T-cell (primary cell): Measurements from ENCODE around the gene BTBD10. TPM values are rescaled to one million over a fixed set of nuclear protein-coding genes. Genes with fewer than 3 reads are reported as not detected.

ENCODE experiments used
- ATAC-seq, 4 experiments: fragments of 200-7000 bp in 3 of 4; fragments of 150-1000 bp in 1 of 4; cut with Tn5 transposase; replicated peaks in 1 of 4; 1 replicate in 3 of 4; 2 replicates in 1 of 4; pipeline ENCODE4 v1.10.0; 2021; ENCODE audit warnings: moderate library complexity in 3 of 4, mild to moderate bottlenecking in 2 of 4, moderate number of reproducible peaks in 1 of 4
- CTCF ChIA-PET, 2 donors: fragments of 300-600 bp; sonication (Branson Sonifier 250); formaldehyde crosslinking; loops; one replicate each; lab custom pipeline; 2022; ENCODE audit warnings: antibody characterized with exemption in 2 of 2; lab: Charles Lee
- POLR2A ChIA-PET, 2 donors: fragments of 300-600 bp; sonication (Branson Sonifier 250); formaldehyde crosslinking; loops; one replicate each; lab custom pipeline; 2022; ENCODE audit warnings: antibody characterized with exemption in 2 of 2; lab: Charles Lee
- DNase-seq, 35 experiments: peaks; one replicate each; pipeline versions ENCODE4 v3.0.0 to v3.0.0-alpha.2; 2013 to 2023
- H3K27ac ChIP-seq: one replicate; pipeline ENCODE4 v1.5.1; 2013; ENCODE audit warnings: low read length
- H3K27me3 ChIP-seq, 2 experiments: replicated peaks in 1 of 2; 1 replicate in 1 of 2; 2 replicates in 1 of 2; pipeline versions ENCODE4 v1.6.1 to v1.7.0; 2013; ENCODE audit warnings: low read length in 1 of 2, mixed read lengths in 1 of 2; ENCODE audit not compliant: control insufficient read depth in 2 of 2, insufficient read depth in 2 of 2; ENCODE audit errors: extremely low read depth in 1 of 2
- H3K36me3 ChIP-seq, 2 donors: 1 replicate in 1 of 2; 2 replicates in 1 of 2; pipeline versions ENCODE4 v1.6.1 to v1.7.0; 2013; ENCODE audit warnings: low read length in 1 of 2; ENCODE audit not compliant: control insufficient read depth in 2 of 2, insufficient read depth in 1 of 2; ENCODE audit errors: extremely low read depth in 1 of 2
- H3K4me1 ChIP-seq, 2 experiments: 1 replicate in 1 of 2; 2 replicates in 1 of 2; pipeline versions ENCODE4 v1.6.1 to v1.7.0; 2013; ENCODE audit warnings: low read length in 2 of 2, mixed read lengths in 1 of 2; ENCODE audit not compliant: insufficient read depth in 2 of 2, control insufficient read depth in 1 of 2; ENCODE audit errors: extremely low read depth in 1 of 2
- H3K4me3 ChIP-seq, 2 donors: 1 replicate in 1 of 2; 2 replicates in 1 of 2; pipeline versions ENCODE4 v1.5.1 to v1.7.0; 2013; ENCODE audit warnings: mild to moderate bottlenecking in 2 of 2, low read length in 1 of 2, moderate library complexity in 1 of 2; ENCODE audit not compliant: control insufficient read depth in 1 of 2; ENCODE audit errors: extremely low read depth in 1 of 2
- H3K9me3 ChIP-seq: 2 replicates; pipeline ENCODE4 v1.7.0; 2013
- H3K27ac Mint-ChIP-seq, 2 donors: one replicate each; pipeline ENCODE4 v1.8.0; 2020 to 2021; ENCODE audit warnings: mild to moderate bottlenecking in 2 of 2, mixed read lengths in 2 of 2
- H3K27me3 Mint-ChIP-seq, 2 donors: one replicate each; pipeline ENCODE4 v1.8.0; 2021 to 2022; ENCODE audit warnings: mixed read lengths in 2 of 2
- H3K36me3 Mint-ChIP-seq: one replicate; pipeline ENCODE4 v1.8.0; 2021; ENCODE audit warnings: mixed read lengths
- H3K4me1 Mint-ChIP-seq, 3 donors: one replicate each; pipeline ENCODE4 v1.8.0; 2020 to 2022; ENCODE audit warnings: mixed read lengths in 3 of 3, mild to moderate bottlenecking in 1 of 3
- H3K4me3 Mint-ChIP-seq, 3 donors: one replicate each; pipeline ENCODE4 v1.8.0; 2020 to 2022; ENCODE audit warnings: mild to moderate bottlenecking in 3 of 3, mixed read lengths in 3 of 3, moderate library complexity in 3 of 3
- H3K9me3 Mint-ChIP-seq, 3 donors: one replicate each; pipeline ENCODE4 v1.8.0; 2020 to 2022; ENCODE audit warnings: mixed read lengths in 3 of 3
- WGBS: methylation state at CpG from one replicate; pipeline ENCODE4 v1.1.5; 2013; ENCODE audit warnings: missing lambda C conversion rate; ENCODE audit not compliant: insufficient coverage; 5-methylcytosine and 5-hydroxymethylcytosine counted together
- total RNA-seq, 35 experiments: library from RNA in 6 of 35; stranded (reverse) in 6 of 35; fragments of 120-200 nt in 1 of 35; gene quantifications; one replicate each; pipeline versions ENCODE4 v1.2.1 to v1.2.4 and lab custom pipeline; 2013 to 2026

Gene BTBD10
- total RNA-seq, 5 donors from 2014 or later (not counting 1 experiment from before 2014, with no cell fraction given): 15.9 to 19.3 (median 18.8) TPM

GRCh38 chr11:13486926-13487660, 24.1 kb upstream of the BTBD10 start:
- Mint-ChIP-seq H3K4me3 (peak overlapping the region; percentile 64 to 74 (median 73)), H3K27ac (peak overlapping the region; percentile 43 to 62), H3K27me3 (peaks cover 9 to 16% of the 10 kb centered on the region in 2 donors), H3K4me1 (peaks cover 6 to 7% (median 6%) of the 10 kb centered on the region in 3 donors), H3K9me3 (peaks cover 0 to 4% (median 0%) of the 10 kb centered on the region in 3 donors), H3K36me3 (no peaks in the 10 kb centered on the region)
- peak; percentile 92 to 93 (median 92) for ATAC-seq
- Histone ChIP-seq H3K27ac (no peak overlapping the region), H3K27me3 (peaks cover 0 to 2% of the 10 kb centered on the region in 2 experiments), H3K9me3 (no peaks in the 10 kb centered on the region), H3K36me3 (no peaks in the 10 kb centered on the region), H3K4me1 (peaks cover 0 to 5% of the 10 kb centered on the region in 2 experiments), H3K4me3 (peak overlapping the region; percentile 23 to 28)
- CTCF ChIA-PET: interaction anchor here (0.6 to 1.3 kb wide), 19 partner anchors 10 to 1865 kb away, joined by 3 to 9 read pairs (median 4); partner anchors contain the start of gene BTBD10 (in 1 of the 2)
- POLR2A ChIA-PET: interaction anchor here in 1 of 2 donors (0.6 to 0.7 kb wide), 2 partner anchors 40 to 1273 kb away, joined by 3 to 5 read pairs; no protein-coding TSS in a partner anchor
- peak; percentile 14 to 81 (median 59) for DNase-seq
- 53% methylated on average over 16 of the region's 26 CpGs for WGBS

GRCh38 chr11:13480198-13480597, 17.2 kb upstream of the BTBD10 start:
- Histone ChIP-seq H3K27me3 (peaks cover 0 to 8% of the 10 kb centered on the region in 2 experiments), H3K4me1 (no peaks in the 10 kb centered on the region), H3K9me3 (no peaks in the 10 kb centered on the region), H3K36me3 (no peaks in the 10 kb centered on the region), H3K4me3 (no peak overlapping the region), H3K27ac (no peak overlapping the region)
- WGBS: 83% methylated on average over 8 of the region's 9 CpGs
- ATAC-seq (no peak), DNase-seq (no peak)
- no peak overlapping the region for H3K4me3 Mint-ChIP-seq
- POLR2A ChIA-PET: no interaction called here
- H3K27ac Mint-ChIP-seq: no peak overlapping the region
- peaks cover 0 to 11% (median 0%) of the 10 kb centered on the region in 3 donors for H3K9me3 Mint-ChIP-seq
- CTCF ChIA-PET: no interaction called here
- no peaks in the 10 kb centered on the region for H3K36me3 Mint-ChIP-seq
- peaks cover 23 to 33% of the 10 kb centered on the region in 2 donors for H3K27me3 Mint-ChIP-seq
- H3K4me1 Mint-ChIP-seq: no peaks in the 10 kb centered on the region

GRCh38 chr11:13479688-13480087, 16.7 kb upstream of the BTBD10 start:
- Histone ChIP-seq H3K27ac (no peak overlapping the region), H3K4me3 (no peak overlapping the region), H3K27me3 (peaks cover 0 to 8% of the 10 kb centered on the region in 2 experiments), H3K36me3 (no peaks in the 10 kb centered on the region), H3K9me3 (no peaks in the 10 kb centered on the region), H3K4me1 (no peaks in the 10 kb centered on the region)
- Mint-ChIP-seq H3K4me3 (no peak overlapping the region), H3K36me3 (no peaks in the 10 kb centered on the region), H3K27ac (no peak overlapping the region), H3K9me3 (peaks cover 0 to 11% (median 0%) of the 10 kb centered on the region in 3 donors), H3K4me1 (no peaks in the 10 kb centered on the region), H3K27me3 (peaks cover 23 to 33% of the 10 kb centered on the region in 2 donors)
- ATAC-seq (no peak), DNase-seq (no peak)
- ChIA-PET CTCF (no interaction called here), POLR2A (interaction anchor here in 1 of 2 donors (0.6 kb wide), 1 partner anchor 77 kb away, joined by 4 read pairs; no protein-coding TSS in a partner anchor)
- 100% methylated on average over 2 of the region's 3 CpGs for WGBS

GRCh38 chr11:13475091-13475490, 12.1 kb upstream of the BTBD10 start:
- no peaks in the 10 kb centered on the region for H3K9me3 Mint-ChIP-seq
- ChIA-PET POLR2A (no interaction called here), CTCF (no interaction called here)
- no peak for ATAC-seq
- no peak overlapping the region for H3K4me3 Mint-ChIP-seq
- no peak for DNase-seq
- H3K27ac ChIP-seq: no peak overlapping the region
- no CpG with 5 or more reads among the region's 3 CpGs for WGBS
- H3K27ac Mint-ChIP-seq: no peak overlapping the region
- no peaks in the 10 kb centered on the region for H3K9me3 ChIP-seq
- H3K36me3 ChIP-seq: no peaks in the 10 kb centered on the region
- H3K27me3 Mint-ChIP-seq: peaks cover 16 to 28% of the 10 kb centered on the region in 2 donors
- peaks cover 0 to 3% of the 10 kb centered on the region in 2 experiments for H3K27me3 ChIP-seq
- no peaks in the 10 kb centered on the region for H3K4me1 ChIP-seq
- no peaks in the 10 kb centered on the region for H3K36me3 Mint-ChIP-seq
- no peaks in the 10 kb centered on the region for H3K4me1 Mint-ChIP-seq
- no peak overlapping the region for H3K4me3 ChIP-seq

GRCh38 chr11:13473013-13473722, 10.1 kb upstream of the BTBD10 start:
- H3K4me3 Mint-ChIP-seq: no peak overlapping the region
- peaks cover 15 to 25% of the 10 kb centered on the region in 2 donors for H3K27me3 Mint-ChIP-seq
- Histone ChIP-seq H3K4me1 (no peaks in the 10 kb centered on the region), H3K27me3 (peaks cover 2 to 5% of the 10 kb centered on the region in 2 experiments), H3K4me3 (no peak overlapping the region), H3K36me3 (no peaks in the 10 kb centered on the region), H3K27ac (no peak overlapping the region), H3K9me3 (no peaks in the 10 kb centered on the region)
- no peaks in the 10 kb centered on the region for H3K4me1 Mint-ChIP-seq
- H3K36me3 Mint-ChIP-seq: no peaks in the 10 kb centered on the region
- no peak for ATAC-seq
- no peak for DNase-seq
- no peaks in the 10 kb centered on the region for H3K9me3 Mint-ChIP-seq
- POLR2A ChIA-PET: interaction anchor here (0.6 kb wide), 3 partner anchors 9 to 1028 kb away, joined by 4 to 8 read pairs (median 5); no protein-coding TSS in a partner anchor
- CTCF ChIA-PET: interaction anchor here (0.6 to 0.7 kb wide), 4 partner anchors 28 to 998 kb away, joined by 3 to 12 read pairs (median 3); no protein-coding TSS in a partner anchor
- no peak overlapping the region for H3K27ac Mint-ChIP-seq
- WGBS: 86% methylated on average over 3 of the region's 3 CpGs

GRCh38 chr11:13468750-13469149, 5.7 kb upstream of the BTBD10 start:
- CTCF ChIA-PET: no interaction called here
- no peak overlapping the region for H3K27ac Mint-ChIP-seq

More at GRCh38 chr11:13468750-13469149, 5.7 kb upstream of the BTBD10 start:
- no peak for DNase-seq
- 83% methylated on average over 1 of the region's 5 CpGs for WGBS
- no peaks in the 10 kb centered on the region for H3K36me3 ChIP-seq
- no peaks in the 10 kb centered on the region for H3K9me3 ChIP-seq
- no peak overlapping the region for H3K4me3 ChIP-seq
- H3K4me1 Mint-ChIP-seq: peaks cover 7 to 10% (median 9%) of the 10 kb centered on the region in 3 donors
- peaks cover 2 to 5% of the 10 kb centered on the region in 2 experiments for H3K27me3 ChIP-seq
- H3K27me3 Mint-ChIP-seq: peaks cover 12 to 14% of the 10 kb centered on the region in 2 donors
- H3K4me1 ChIP-seq: peaks cover 2% of the 10 kb centered on the region in 2 experiments
- no peak for ATAC-seq
- no peak overlapping the region for H3K4me3 Mint-ChIP-seq
- POLR2A ChIA-PET: no interaction called here
- H3K27ac ChIP-seq: no peak overlapping the region
- no peaks in the 10 kb centered on the region for H3K36me3 Mint-ChIP-seq
- no peaks in the 10 kb centered on the region for H3K9me3 Mint-ChIP-seq
